KMS-11 (cell line): ENCODE data around the gene ACADS.

ENCODE experiments used
- H2AFZ ChIP-seq: fragments of 200-600 bp; sonication (generic); 2 replicates; pipeline ENCODE4 v1.6.1; 2016; ENCODE audit warnings: antibody characterized with exemption, mixed run types, low read depth
- H3K27ac ChIP-seq: fragments of 200-600 bp; sonication (generic); 2 replicates; pipeline ENCODE4 v1.6.1; 2016; ENCODE audit warnings: mild to moderate bottlenecking, mixed run types
- H3K27me3 ChIP-seq: fragments of 200-600 bp; sonication (generic); 2 replicates; pipeline ENCODE4 v1.6.1; 2017; ENCODE audit warnings: mild to moderate bottlenecking, low read depth, mixed run types, moderate library complexity; ENCODE audit not compliant: insufficient read depth
- H3K36me3 ChIP-seq: fragments of 200-600 bp; sonication (generic); 2 replicates; pipeline ENCODE4 v1.6.1; 2017; ENCODE audit warnings: mild to moderate bottlenecking, mixed run types; ENCODE audit not compliant: insufficient read depth
- H3K4me1 ChIP-seq: fragments of 200-600 bp; sonication (generic); 2 replicates; pipeline ENCODE4 v1.6.1; 2016; ENCODE audit warnings: mild to moderate bottlenecking, low read depth, mixed run types; ENCODE audit not compliant: poor library complexity, severe bottlenecking
- H3K4me2 ChIP-seq: fragments of 200-600 bp; sonication (generic); 2 replicates; pipeline ENCODE4 v1.7.0; 2016; ENCODE audit warnings: mild to moderate bottlenecking, mixed run types
- H3K4me3 ChIP-seq: fragments of 200-600 bp; sonication (generic); IDR thresholded peaks from 2 replicates; pipeline ENCODE4 v1.6.1; 2017; ENCODE audit warnings: low read depth, low read length, mixed read lengths; ENCODE audit not compliant: insufficient read depth
- H3K79me2 ChIP-seq: fragments of 200-600 bp; sonication (generic); 2 replicates; pipeline ENCODE4 v1.6.1; 2016; ENCODE audit warnings: low read depth, mixed run types; ENCODE audit not compliant: insufficient read depth
- H3K9ac ChIP-seq: fragments of 200-600 bp; sonication (generic); 2 replicates; pipeline ENCODE4 v1.6.1; 2016; ENCODE audit warnings: mild to moderate bottlenecking, mixed run types
- H4K20me1 ChIP-seq: fragments of 200-600 bp; sonication (generic); 2 replicates; pipeline ENCODE4 v1.6.1; 2016; ENCODE audit warnings: mild to moderate bottlenecking, mixed run types; ENCODE audit not compliant: insufficient read depth
- CTCF ChIP-seq: fragments of 200-600 bp; sonication (generic); conservative IDR thresholded peaks from 2 replicates; pipeline ENCODE4 v1.6.1; 2017; ENCODE audit warnings: low read depth, mild to moderate bottlenecking, antibody characterized with exemption, low read length, moderate library complexity, mixed read lengths

The ACADS gene

GRCh38 chr12:120754792-120755191, 29.2 kb downstream of the ACADS start:
- no peak overlapping the region for H3K9ac ChIP-seq
- no peak overlapping the region for H3K27ac ChIP-seq
- no peaks in the 10 kb centered on the region for H3K36me3 ChIP-seq
- no peak for TF ChIP-seq CTCF
- no peaks in the 10 kb centered on the region for H3K4me1 ChIP-seq
- H2AFZ ChIP-seq, result no peak overlapping the region
- no peaks in the 10 kb centered on the region for H3K79me2 ChIP-seq
- H3K4me2 ChIP-seq, result no peak overlapping the region
- no peak overlapping the region for H3K4me3 ChIP-seq
- H3K27me3 ChIP-seq, result no peaks in the 10 kb centered on the region
- no peaks in the 10 kb centered on the region for H4K20me1 ChIP-seq

DNA sequence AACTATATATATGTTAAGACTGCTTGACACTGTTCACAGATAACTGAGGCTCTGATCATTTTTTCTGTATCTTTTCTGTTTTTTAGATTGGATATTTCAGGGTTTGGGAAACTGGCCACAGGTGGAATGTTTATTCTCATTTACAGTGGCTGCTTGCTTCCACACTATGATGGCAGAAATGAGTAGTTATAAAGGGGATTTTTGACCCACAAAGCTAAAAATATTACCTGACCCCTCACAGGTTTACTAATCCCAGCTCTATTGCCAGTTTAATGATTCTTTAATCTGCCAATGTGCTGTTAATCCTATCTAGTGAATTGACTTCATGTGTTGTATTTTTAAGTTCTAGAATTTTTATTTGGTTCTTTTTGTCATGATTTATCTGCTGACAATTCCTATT, 29.6 kb downstream of the ACADS start:
- Histone ChIP-seq H3K36me3 (no peaks in the 10 kb centered on the region), H3K9ac (no peak overlapping the region)
- no peak for TF ChIP-seq CTCF

DNA sequence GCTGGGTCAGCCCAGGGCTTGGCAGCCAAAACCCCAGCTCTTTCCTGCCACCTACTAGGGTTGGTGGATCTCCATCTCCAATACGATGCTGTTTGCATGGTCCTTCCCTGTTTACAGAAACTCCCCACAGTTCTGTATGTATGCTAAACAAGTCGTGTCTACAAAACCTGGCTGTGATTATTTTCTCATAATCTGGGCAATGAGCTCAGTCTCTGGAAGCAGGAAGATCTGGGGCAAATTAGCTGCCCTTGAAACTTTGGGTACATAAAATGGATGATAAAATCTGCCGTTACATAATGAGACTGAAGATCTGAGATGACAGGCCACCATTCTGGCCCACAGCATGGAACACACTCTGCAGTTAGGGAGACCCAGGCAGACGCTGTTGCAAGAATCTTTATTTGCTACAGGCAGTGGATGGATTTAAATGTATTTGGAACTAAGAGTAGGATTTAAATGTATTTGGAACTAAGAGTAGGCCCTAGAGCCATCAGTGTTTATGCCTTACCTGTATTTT, 31.7 kb downstream of the ACADS start:
- Histone ChIP-seq H3K36me3 (no peaks in the 10 kb centered on the region), H4K20me1 (no peaks in the 10 kb centered on the region), H2AFZ (no peak overlapping the region), H3K79me2 (no peaks in the 10 kb centered on the region), H3K27me3 (no peaks in the 10 kb centered on the region), H3K27ac (no peak overlapping the region), H3K9ac (no peak overlapping the region), H3K4me1 (no peaks in the 10 kb centered on the region), H3K4me2 (no peak overlapping the region), H3K4me3 (no peak overlapping the region)
- no peak for TF ChIP-seq CTCF

More for the DNA sequence above, 29.6 kb downstream of the ACADS start:
- no peak overlapping the region for H3K4me2 ChIP-seq
- no peaks in the 10 kb centered on the region for H3K79me2 ChIP-seq
- H3K27ac ChIP-seq, result no peak overlapping the region
- no peaks in the 10 kb centered on the region for H3K27me3 ChIP-seq
- H4K20me1 ChIP-seq, result no peaks in the 10 kb centered on the region
- no peak overlapping the region for H3K4me3 ChIP-seq
- H2AFZ ChIP-seq, result no peak overlapping the region
- no peaks in the 10 kb centered on the region for H3K4me1 ChIP-seq

- no peaks in the 10 kb centered on the region for H4K20me1 ChIP-seq
- H3K27me3 ChIP-seq, result no peaks in the 10 kb centered on the region
- TF ChIP-seq CTCF, result no peak
- no peak overlapping the region for H3K9ac ChIP-seq
- no peaks in the 10 kb centered on the region for H3K36me3 ChIP-seq
- H3K27ac ChIP-seq, result no peak overlapping the region
- H3K4me2 ChIP-seq, result no peak overlapping the region
- no peaks in the 10 kb centered on the region for H3K79me2 ChIP-seq
- H2AFZ ChIP-seq, result no peak overlapping the region
- H3K4me3 ChIP-seq, result no peak overlapping the region
- H3K4me1 ChIP-seq, result no peaks in the 10 kb centered on the region
Observed at GRCh38 chr12:120757949-120758348, 32.3 kb downstream of the ACADS start.
